ENCODE data around the gene OPTC.

GRCh38 chr1:203479646-203480045 lies 14.3 kb upstream of the OPTC start:
- TF ChIP-seq CTCF (IDR thresholded peaks at IDR 0.05), result no peak
- TF ChIP-seq POLR2A (IDR thresholded peaks at IDR 0.05), result no peak
